HG02642 (cell line): Measurements from ENCODE around the gene ACP5.

Source experiments
- ATAC-seq: cut with Tn5 transposase; IDR thresholded peaks from one replicate; pipeline ENCODE4 v1.9.1; 2021; ENCODE audit warnings: mild to moderate bottlenecking; ENCODE audit not compliant: unreplicated experiment, poor library complexity

Gene ACP5

GRCh38 chr19:11550265-11550664 is 27.2 kb downstream of the ACP5 start:
- no peak for ATAC-seq

GRCh38 chr19:11549386-11549953 is 28.0 kb downstream of the ACP5 start:
- ATAC-seq = no peak

- no peak for ATAC-seq
These were observed 29.3 kb downstream of the ACP5 start for GRCh38 chr19:11547929-11548700.

GRCh38 chr19:11541238-11541637 is 36.2 kb downstream of the ACP5 start:
- ATAC-seq = no peak

- no peak for ATAC-seq
These were observed 36.8 kb downstream of the ACP5 start for GRCh38 chr19:11540645-11541044.

GRCh38 chr19:11539495-11540365 is 37.7 kb downstream of the ACP5 start:
- no peak for ATAC-seq

- no peak for ATAC-seq
These were observed 39.0 kb downstream of the ACP5 start, which contains the start of gene CNN1 for GRCh38 chr19:11538232-11539036. Gene CNN1, plus strand, starts transcription at chr19:11538851. Its CDS starts 77 bp downstream, at chr19:11538928.

- ATAC-seq = peak; percentile 85
These were observed 41.5 kb downstream of the ACP5 start for GRCh38 chr19:11535792-11536595.

GRCh38 chr19:11534948-11535347 is 42.5 kb downstream of the ACP5 start:
- ATAC-seq = no peak

GRCh38 chr19:11534538-11534937 is 42.9 kb downstream of the ACP5 start:
- no peak for ATAC-seq

GRCh38 chr19:11530432-11530831 is 47.0 kb downstream of the ACP5 start:
- no peak for ATAC-seq

- peak; percentile 97 for ATAC-seq
These were observed 48.7 kb downstream of the ACP5 start, which contains the start of gene ECSIT for GRCh38 chr19:11528551-11529341. Gene ECSIT, minus strand, starts transcription at chr19:11529134. Its CDS starts 9,964 bp downstream, at chr19:11519170.
